Measurements from ENCODE around the gene LAPTM4A.

- no peak for TF ChIP-seq CTCF (IDR thresholded peaks at IDR 0.05; ENCODE audit: insufficient read depth, low read depth, low read length)
- TF ChIP-seq EZH2 (IDR thresholded peaks at IDR 0.05; ENCODE audit: insufficient read depth, low read length), result no peak
Measured at GRCh38 chr2:20094955-20095354, 43.5 kb upstream of the LAPTM4A start.
